SIG-M5 treated with dmso at 0.1 percent for 504 hours (cell line): ENCODE measurements around the gene SSTR3.
"Not testable (repeated sequence)": the region's sequence is repeated elsewhere in the genome, so short reads cannot be mapped to it uniquely, and the experiment has no call there.

ENCODE experiments used
- DNase-seq: peaks from one replicate; lab custom pipeline; 2025; ENCODE audit not compliant: unreplicated experiment; lab: John Stamatoyannopoulos, UW

The SSTR3 gene

DNA sequence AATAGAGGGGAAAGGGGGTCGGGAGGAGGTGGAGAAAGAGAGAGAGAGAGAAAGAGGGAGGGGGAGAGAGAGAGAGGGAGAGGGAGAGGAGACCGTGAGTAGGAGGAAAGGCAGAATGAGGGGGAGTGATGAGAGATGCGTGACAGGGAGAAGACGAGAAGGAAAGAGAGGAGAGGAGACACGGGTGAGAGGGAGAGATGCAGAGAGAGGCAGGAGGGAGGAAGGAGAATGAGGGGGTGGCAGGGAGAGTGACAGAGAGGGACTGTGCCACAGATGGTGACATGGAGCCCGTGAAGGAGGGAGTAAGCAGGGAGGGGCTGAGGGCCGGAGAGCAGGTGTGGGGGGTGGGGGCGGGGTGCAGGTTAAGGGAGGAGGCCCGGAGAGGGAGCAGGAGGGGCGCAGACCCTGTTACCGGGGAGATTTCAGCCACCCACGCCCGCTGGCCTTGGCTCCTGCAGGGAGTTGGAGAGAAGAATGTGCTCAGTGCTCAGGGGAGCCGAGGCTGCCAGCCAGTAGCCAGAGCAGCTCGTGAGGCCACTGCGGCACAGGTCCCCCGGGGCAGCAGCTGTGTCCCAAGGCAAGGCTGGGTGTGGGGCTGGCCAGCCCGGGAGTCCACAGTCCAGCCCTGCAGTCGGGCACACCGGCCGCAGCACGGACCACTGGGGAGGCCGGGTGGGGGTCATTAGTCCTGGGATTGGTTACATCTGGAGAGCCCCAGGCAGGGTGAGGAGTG lies at the start of gene SSTR3:
SSTR3 (minus strand) TSS at position 304 of the 733 bp plus-strand sequence. CDS start 4,674 bp downstream, outside the sequence.
- no peak for DNase-seq

DNA sequence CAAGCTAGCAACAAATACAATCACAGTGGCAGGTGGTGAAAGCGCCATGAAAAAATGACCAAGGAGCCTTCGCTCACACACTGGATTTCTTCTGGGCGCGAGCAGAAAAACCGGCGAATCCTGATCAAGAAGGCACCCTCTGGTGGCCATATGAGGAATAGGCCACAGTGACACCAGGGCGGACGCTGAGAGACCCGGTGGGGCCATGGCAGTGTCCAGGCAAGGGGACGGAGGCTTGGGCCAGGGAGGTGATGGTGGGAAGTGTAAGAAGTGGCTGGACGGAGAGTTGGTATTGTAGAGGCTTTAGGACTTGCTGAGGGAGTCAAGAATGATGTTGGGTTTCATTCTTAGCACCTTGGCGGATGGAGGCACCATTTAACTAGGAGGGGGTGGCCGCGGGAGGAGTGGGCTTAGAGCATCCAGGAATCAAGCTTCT lies 48.6 kb upstream of the SSTR3 start:
- peak; percentile 29 for DNase-seq

- no peak for DNase-seq
Measured at GRCh38 chr22:37260155-37260795, 48.0 kb upstream of the SSTR3 start.

DNA sequence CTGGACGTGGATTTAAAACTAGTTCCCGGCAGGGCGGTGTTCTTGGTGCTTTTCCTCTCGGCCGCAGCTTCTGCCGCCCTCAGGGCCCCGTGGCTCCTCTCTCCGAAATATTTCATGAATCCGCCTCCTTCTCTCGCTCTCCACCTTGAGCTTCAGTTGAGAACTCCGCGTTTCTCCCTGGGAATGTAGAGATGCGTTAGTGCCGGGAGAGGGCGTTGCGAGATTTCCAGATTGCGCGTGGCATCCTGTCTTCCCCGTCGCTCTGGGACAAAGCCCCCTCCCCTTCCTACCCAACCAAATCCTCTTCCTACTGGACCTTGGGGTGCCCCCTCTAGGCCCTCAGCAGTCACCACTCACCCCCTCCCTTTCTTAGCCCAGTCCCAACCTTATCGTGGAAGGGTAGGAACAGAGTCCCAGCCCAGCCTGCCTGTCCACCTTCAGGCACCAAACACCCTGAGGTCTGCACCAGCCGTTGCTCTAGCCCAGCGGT lies 47.3 kb upstream of the SSTR3 start:
- peak; percentile 11 for DNase-seq

- DNase-seq, result no peak
Measured at GRCh38 chr22:37258753-37259401, 46.6 kb upstream of the SSTR3 start.

DNA sequence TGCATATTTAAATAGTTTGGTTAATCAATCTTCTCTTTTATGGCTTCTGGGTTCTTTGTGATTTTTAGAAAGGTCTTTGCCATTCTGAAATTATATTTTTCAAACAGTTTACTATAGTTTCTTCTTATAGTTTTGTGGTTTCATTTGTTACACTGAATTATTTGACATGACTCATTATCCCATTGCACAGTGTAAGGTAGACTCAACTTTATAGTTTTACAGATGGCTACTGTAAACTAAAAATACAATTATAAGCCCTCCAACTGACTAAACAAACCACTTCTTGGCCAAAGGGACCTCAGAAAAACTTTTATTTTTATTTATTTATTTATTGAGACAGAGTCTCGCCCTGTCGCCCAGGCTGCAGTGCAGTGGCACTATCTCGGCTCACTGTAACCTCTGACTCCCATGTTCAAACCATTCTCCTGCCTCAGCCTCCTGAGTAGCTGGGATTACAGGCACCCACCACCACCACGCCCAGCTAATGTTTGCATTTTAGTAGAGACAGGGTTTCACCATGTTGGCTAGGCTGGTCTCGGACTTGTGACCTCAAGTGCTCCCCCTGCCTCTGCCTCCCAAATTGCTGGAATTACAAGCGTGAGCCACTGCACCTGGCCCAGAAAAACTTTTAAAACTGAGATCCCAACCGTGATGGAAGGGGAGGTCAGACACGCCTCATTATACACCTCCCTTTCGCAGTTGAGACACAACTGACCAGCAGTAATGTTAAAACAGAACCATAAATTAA lies 45.9 kb upstream of the SSTR3 start:
- no peak for DNase-seq

DNA sequence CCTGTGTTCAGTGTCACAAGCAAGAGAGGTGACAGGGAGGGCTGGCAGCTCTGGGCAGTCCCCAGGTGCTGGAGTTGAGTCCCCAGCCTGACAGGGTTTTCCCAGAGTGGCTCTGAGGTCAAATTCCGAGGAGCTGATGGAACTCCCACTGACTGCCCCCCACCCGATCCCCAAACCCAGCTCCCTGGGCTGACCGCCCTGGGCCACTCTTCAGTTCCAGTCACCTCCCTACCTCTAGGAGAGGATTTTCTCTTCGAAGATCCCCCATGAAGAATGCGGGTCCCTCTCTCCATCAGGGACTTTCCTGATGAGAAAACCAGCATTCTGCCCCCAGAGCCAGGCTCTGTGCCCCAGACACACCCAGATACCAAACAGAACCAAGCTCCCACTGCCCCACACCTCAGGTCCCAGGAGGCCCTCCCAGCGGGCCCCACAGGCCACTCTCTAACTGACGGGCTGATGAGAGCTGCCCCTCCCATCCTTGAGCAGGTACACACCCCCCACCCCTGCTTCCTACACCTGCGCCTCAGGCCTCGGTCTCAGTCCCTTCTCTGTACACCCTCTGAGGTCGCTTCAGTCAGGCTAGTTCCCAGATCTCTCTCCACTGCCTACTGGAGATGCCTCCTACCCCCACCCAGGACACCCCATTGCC lies 43.9 kb upstream of the SSTR3 start:
- DNase-seq, result no peak

- DNase-seq, result no peak
Measured at GRCh38 chr22:37255558-37256006, 43.3 kb upstream of the SSTR3 start.

DNA sequence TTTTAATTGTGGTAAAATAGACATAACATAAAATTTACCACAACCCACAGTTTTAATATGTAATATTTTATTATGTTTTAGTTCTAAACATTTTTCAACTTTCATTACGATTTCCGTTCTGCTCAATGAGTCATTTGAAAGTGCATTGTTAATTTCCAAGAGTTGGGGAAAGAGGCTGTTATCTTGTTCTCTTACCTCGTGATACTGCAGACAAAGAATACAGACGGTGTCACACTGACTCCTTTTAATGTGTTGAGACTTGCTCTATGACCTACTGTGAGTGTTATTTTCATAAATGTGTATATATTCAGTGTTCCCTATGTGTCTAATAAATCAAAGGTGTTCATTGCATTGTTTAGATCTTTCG lies 42.6 kb upstream of the SSTR3 start:
- DNase-seq, result no peak

- DNase-seq, result no peak
Measured at GRCh38 chr22:37254209-37254866, 42.1 kb upstream of the SSTR3 start.

DNA sequence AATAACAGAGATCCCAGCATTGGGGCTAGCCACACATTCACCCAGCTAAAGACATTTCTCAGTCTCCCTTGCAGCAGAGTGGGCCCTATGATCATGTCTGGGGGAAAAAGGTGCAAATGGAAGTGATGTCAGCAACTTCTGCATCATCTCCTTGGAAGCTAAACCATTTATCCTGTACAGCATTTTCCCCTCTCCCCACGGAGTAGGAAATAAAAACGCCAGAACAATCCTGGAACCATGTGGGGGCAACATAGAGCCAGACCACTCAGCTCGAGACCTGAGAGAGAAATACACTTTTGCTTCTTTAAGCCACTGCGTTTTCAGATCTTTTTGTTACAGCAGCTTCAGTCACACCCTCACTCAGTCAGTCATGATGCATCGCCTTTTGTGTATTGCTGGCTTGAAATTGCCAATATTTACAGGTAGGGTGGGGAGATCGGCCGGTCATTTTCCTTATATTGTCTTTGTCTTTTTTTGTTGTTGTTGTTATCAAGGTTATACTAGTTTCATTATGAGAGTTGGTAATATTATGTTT lies 40.9 kb upstream of the SSTR3 start:
- no peak for DNase-seq

- DNase-seq, result not testable (repeated sequence)
Measured at GRCh38 chr22:37251836-37252235, 39.6 kb upstream of the SSTR3 start.

GRCh38 chr22:37249986-37250385 lies 37.7 kb upstream of the SSTR3 start:
- DNase-seq, result no peak

DNA sequence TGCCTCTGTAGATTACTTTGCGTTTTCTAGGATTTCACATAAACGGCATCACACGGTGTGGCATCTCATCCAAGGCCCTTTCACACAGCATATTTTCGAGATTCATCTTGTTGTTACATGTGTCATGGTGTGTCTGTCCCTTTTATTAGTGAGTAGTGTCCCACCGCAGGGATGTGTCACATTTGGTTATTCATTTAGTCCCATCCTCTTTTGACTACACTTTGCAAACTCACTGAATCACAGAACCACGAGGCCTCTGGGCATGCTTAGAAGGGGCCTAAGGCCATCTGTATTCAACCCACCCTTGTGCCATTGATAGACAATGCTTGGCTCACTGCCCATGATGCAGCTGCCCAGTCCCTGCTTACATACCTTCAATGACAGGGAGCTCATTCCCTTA lies 36.0 kb upstream of the SSTR3 start:
- DNase-seq, result no peak

DNA sequence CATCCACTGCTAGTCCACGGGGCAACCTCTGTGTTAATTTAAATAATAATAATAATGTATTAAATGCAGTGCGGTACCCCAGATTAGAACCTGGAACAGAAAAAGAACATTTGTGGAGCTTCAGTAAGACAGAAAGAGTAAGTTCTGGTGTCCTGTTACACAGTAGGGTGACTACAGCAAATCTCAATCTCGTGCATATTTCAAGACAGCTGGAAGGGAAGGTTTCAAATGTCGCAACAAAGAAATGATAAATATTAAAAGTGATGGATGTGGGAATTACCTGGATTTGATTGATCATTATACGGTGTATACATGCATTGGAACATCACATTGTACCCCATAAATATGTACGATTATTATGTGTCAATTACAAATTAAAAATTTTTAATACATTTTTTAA lies 33.5 kb upstream of the SSTR3 start:
- no peak for DNase-seq

DNA sequence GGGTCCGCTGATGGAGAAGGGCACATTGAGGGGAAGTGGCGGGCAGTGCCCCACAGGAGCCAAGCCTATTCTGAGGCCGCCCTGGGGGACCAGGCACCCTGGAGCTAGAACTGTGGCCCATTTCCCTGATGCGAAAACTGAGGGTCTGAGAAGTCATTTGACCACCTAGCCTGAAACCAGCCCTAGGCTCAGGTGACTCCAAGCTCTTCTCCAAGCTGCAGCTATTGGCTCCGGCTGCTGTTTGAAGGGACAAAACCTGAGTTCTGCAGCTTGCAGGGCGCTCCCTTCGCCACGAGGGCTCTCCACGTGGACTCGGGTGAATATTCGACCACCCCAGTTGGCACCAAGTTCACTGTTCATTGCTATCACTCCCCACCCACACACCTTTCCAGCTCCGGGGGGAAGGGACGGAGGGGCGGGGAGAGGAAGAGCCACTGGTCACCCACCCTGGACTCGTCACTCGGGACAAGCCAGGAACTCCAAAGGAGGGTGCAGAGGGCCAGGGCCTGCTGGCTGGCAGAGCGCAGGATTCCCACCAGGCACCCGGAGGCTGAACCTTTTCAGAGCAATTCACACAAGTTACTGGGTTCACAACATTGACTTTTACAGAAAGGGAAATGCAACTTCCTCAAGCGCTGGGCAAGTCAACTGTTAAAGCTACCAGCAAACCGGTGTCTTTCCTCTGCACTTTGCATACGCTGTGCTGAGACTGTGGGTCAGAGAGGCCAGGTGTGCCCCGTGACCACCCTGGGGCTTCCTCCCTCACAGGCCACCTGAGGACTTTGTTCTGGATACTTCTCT lies 32.8 kb upstream of the SSTR3 start:
- DNase-seq, result peak; percentile 54

DNA sequence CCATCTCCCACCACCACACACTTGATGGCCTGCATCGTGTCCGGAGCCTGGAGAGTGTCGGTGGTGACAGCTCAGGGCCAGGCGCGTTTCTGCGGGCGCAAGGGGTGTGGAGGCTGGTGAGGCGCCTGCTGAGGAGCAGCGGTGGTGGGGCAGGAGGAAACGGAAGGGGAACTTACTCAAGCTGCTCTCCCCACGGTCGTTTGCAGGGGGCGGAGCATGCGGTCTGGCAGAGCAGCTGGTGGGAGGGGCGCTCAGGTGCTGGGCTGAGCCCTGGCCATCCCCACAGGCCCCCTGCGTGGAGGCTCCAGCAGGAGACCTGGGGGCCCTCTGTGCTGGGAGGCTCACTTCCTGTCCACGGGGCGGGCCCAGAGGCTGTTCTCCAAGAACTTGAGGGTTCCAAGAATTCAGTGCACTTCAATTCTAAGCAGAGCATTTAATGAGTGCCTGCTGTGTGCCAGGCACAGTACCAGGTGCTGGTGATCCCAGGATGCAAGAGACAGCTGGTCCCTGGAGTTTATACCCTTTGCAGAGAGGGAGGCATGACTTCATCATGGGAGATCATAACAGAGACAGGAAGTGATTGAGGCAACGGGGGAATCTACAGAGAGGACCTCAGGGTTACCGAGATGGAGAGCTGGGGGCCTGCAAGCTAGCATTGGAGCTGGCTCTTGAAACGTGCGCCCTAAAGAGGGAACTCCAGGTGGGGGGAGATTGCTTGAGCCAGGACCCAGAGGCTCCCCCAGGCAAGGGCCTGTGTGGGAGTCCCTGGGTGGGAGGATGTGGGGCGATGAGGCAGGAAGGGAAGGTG lies 32.0 kb upstream of the SSTR3 start, which contains the start of gene RAC2:
RAC2 (minus strand) TSS at position 156 of the 808 bp plus-strand sequence; CDS start at position 35, 121 bp downstream.
- DNase-seq, result peak; percentile 93
